Transverse colon (tissue), 4 donors: ENCODE results near the gene SDHB.

Source experiments
- CTCF ChIP-seq, 5 experiments: fragments of 200-600 bp in 3 of 5; fragments of 450-650 bp in 2 of 5; sonication (generic) in 3 of 5; IDR thresholded peaks; 1 replicate in 2 of 5; 2 replicates in 3 of 5; pipeline ENCODE4 v1.5.1; 2016 to 2017; ENCODE audit warnings: antibody characterized with exemption in 5 of 5, inconsistent platforms in 3 of 5, mild to moderate bottlenecking in 2 of 5, moderate library complexity in 1 of 5
- POLR2A ChIP-seq: fragments of 450-650 bp; IDR thresholded peaks from one replicate; pipeline ENCODE4 v1.6.1; 2016; ENCODE audit warnings: antibody characterized with exemption, mild to moderate bottlenecking, moderate library complexity
- POLR2AphosphoS5 ChIP-seq, 3 donors: sonication (generic); formaldehyde crosslinking; IDR thresholded peaks; one replicate each; pipeline ENCODE4 v1.6.1; 2016; ENCODE audit warnings: antibody characterized with exemption in 3 of 3

- no peak for TF ChIP-seq CTCF (IDR thresholded peaks at IDR 0.05)
- no peak for TF ChIP-seq POLR2AphosphoS5 (IDR thresholded peaks at IDR 0.05)
- TF ChIP-seq POLR2A: no peak
These were observed 25.9 kb downstream of the SDHB start for GRCh38 chr1:17027900-17028299.
